Activated CD4-positive, alpha-beta T cell treated with anti-CD3 and anti-CD28 coated beads, Interleukin-2, amount 10 ng/mL, durations not matched to agents 24 days and 14 days (primary cell): Measurements from ENCODE around the gene EBF4. TPM values are rescaled to one million over a fixed set of nuclear protein-coding genes. Genes with fewer than 3 reads are reported as not detected.
"Not testable (repeated sequence)": the region's sequence is repeated elsewhere in the genome, so short reads cannot be mapped to it uniquely, and the experiment has no call there.

ENCODE experiments used
- DNase-seq: peaks from one replicate; pipeline ENCODE4 v3.0.0; 2022
- H3K27ac Mint-ChIP-seq: one replicate; pipeline ENCODE4 v1.8.0; 2022; ENCODE audit warnings: mild to moderate bottlenecking, mixed read lengths
- H3K27me3 Mint-ChIP-seq: one replicate; pipeline ENCODE4 v1.8.0; 2022; ENCODE audit warnings: mixed read lengths
- H3K36me3 Mint-ChIP-seq: one replicate; pipeline ENCODE4 v1.8.0; 2022; ENCODE audit warnings: low read depth, mild to moderate bottlenecking, mixed read lengths
- H3K4me1 Mint-ChIP-seq: one replicate; pipeline ENCODE4 v1.8.0; 2021; ENCODE audit warnings: mixed read lengths
- H3K4me3 Mint-ChIP-seq: one replicate; pipeline ENCODE4 v1.8.0; 2022; ENCODE audit warnings: mild to moderate bottlenecking, moderate library complexity, mixed read lengths
- H3K9me3 Mint-ChIP-seq: one replicate; pipeline ENCODE4 v1.8.0; 2021; ENCODE audit warnings: mixed read lengths
- intact Hi-C: fragments of 100-400 bp; cut with micrococcal nuclease; formaldehyde crosslinking; loops from one replicate; pipeline ENCODE4 v1.15.1; 2023
- total RNA-seq: library from RNA; stranded (reverse); gene quantifications from 2 replicates; pipeline ENCODE4 v1.2.3, GENCODE V29; 2022

EBF4 gene
- total RNA-seq, 1 donor from 2014 or later, result 7.6 TPM

- DNase-seq, result no peak
- H3K27me3 Mint-ChIP-seq, result no peaks in the 10 kb centered on the region
- H3K4me3 Mint-ChIP-seq, result no peak overlapping the region
- H3K27ac Mint-ChIP-seq, result peak overlapping the region; percentile 45
- peaks cover 42% of the 10 kb centered on the region for H3K4me1 Mint-ChIP-seq
- intact Hi-C loops, result no loop called here
- no peaks in the 10 kb centered on the region for H3K9me3 Mint-ChIP-seq
- peaks cover 74% of the 10 kb centered on the region for H3K36me3 Mint-ChIP-seq
Observed at GRCh38 chr20:2658414-2659354, 33.9 kb upstream of the EBF4 start.

GRCh38 chr20:2659547-2659946 is 33.0 kb upstream of the EBF4 start:
- no peaks in the 10 kb centered on the region for H3K27me3 Mint-ChIP-seq
- peaks cover 3% of the 10 kb centered on the region for H3K9me3 Mint-ChIP-seq
- no peak overlapping the region for H3K27ac Mint-ChIP-seq
- peaks cover 68% of the 10 kb centered on the region for H3K36me3 Mint-ChIP-seq
- no peak for DNase-seq
- H3K4me3 Mint-ChIP-seq, result no peak overlapping the region
- intact Hi-C loops, result no loop called here
- peaks cover 37% of the 10 kb centered on the region for H3K4me1 Mint-ChIP-seq

GRCh38 chr20:2663364-2663886 is 29.2 kb upstream of the EBF4 start:
- peak; percentile 61 for DNase-seq
- Mint-ChIP-seq H3K27ac (peak overlapping the region; percentile 94), H3K9me3 (peaks cover 3% of the 10 kb centered on the region), H3K4me3 (peak overlapping the region; percentile 85), H3K36me3 (peaks cover 31% of the 10 kb centered on the region), H3K27me3 (peaks cover under 1% of the 10 kb centered on the region), H3K4me1 (peaks cover 15% of the 10 kb centered on the region)
- intact Hi-C loops, result no loop called here

GRCh38 chr20:2663887-2664719 is 28.5 kb upstream of the EBF4 start, which contains the start of gene IDH3B:
IDH3B (minus strand) TSS chr20:2664216; CDS start chr20:2664188, 28 bp downstream.
- peaks cover 3% of the 10 kb centered on the region for H3K9me3 Mint-ChIP-seq
- DNase-seq, result peak; percentile 98
- H3K4me1 Mint-ChIP-seq, result peaks cover 15% of the 10 kb centered on the region
- H3K27me3 Mint-ChIP-seq, result peaks cover 5% of the 10 kb centered on the region
- H3K27ac Mint-ChIP-seq, result peak within 1 kb of the TSS; percentile 94
- H3K36me3 Mint-ChIP-seq, result peaks cover 24% of the 10 kb centered on the region
- intact Hi-C loops, result loop anchor here (1.0 kb wide), 1 partner anchor 12 kb away; the partner anchor contains the start of gene NOP56
- H3K4me3 Mint-ChIP-seq, result peak within 1 kb of the TSS; percentile 85

GRCh38 chr20:2671977-2672376 is 20.6 kb upstream of the EBF4 start:
- H3K4me1 Mint-ChIP-seq, result no peaks in the 10 kb centered on the region
- H3K9me3 Mint-ChIP-seq, result no peaks in the 10 kb centered on the region
- DNase-seq, result no peak
- H3K27me3 Mint-ChIP-seq, result peaks cover 12% of the 10 kb centered on the region
- H3K4me3 Mint-ChIP-seq, result no peak overlapping the region
- H3K27ac Mint-ChIP-seq, result no peak overlapping the region
- intact Hi-C loops, result no loop called here
- no peaks in the 10 kb centered on the region for H3K36me3 Mint-ChIP-seq

- no peak for DNase-seq
Observed at GRCh38 chr20:2672446-2672845, 20.1 kb upstream of the EBF4 start.

GRCh38 chr20:2673453-2673852 is 19.1 kb upstream of the EBF4 start:
- intact Hi-C loops, result no loop called here
- H3K9me3 Mint-ChIP-seq, result no peaks in the 10 kb centered on the region
- H3K36me3 Mint-ChIP-seq, result no peaks in the 10 kb centered on the region
- no peak overlapping the region for H3K4me3 Mint-ChIP-seq
- no peak overlapping the region for H3K27ac Mint-ChIP-seq
- no peaks in the 10 kb centered on the region for H3K4me1 Mint-ChIP-seq
- DNase-seq, result no peak
- peaks cover 14% of the 10 kb centered on the region for H3K27me3 Mint-ChIP-seq

More at GRCh38 chr20:2672446-2672845, 20.1 kb upstream of the EBF4 start:
- no peak overlapping the region for H3K27ac Mint-ChIP-seq
- H3K27me3 Mint-ChIP-seq, result peaks cover 12% of the 10 kb centered on the region
- H3K4me1 Mint-ChIP-seq, result no peaks in the 10 kb centered on the region
- intact Hi-C loops, result no loop called here
- H3K36me3 Mint-ChIP-seq, result no peaks in the 10 kb centered on the region
- H3K9me3 Mint-ChIP-seq, result no peaks in the 10 kb centered on the region
- no peak overlapping the region for H3K4me3 Mint-ChIP-seq

- no peaks in the 10 kb centered on the region for H3K36me3 Mint-ChIP-seq
- DNase-seq, result no peak
- H3K9me3 Mint-ChIP-seq, result no peaks in the 10 kb centered on the region
- no peak overlapping the region for H3K4me3 Mint-ChIP-seq
- peaks cover 1% of the 10 kb centered on the region for H3K4me1 Mint-ChIP-seq
- no peak overlapping the region for H3K27ac Mint-ChIP-seq
- intact Hi-C loops, result no loop called here
- H3K27me3 Mint-ChIP-seq, result peaks cover 28% of the 10 kb centered on the region
Observed at GRCh38 chr20:2680046-2680445, 12.5 kb upstream of the EBF4 start.

- H3K27ac Mint-ChIP-seq, intact Hi-C loops, H3K4me3 Mint-ChIP-seq, H3K4me1 Mint-ChIP-seq, H3K36me3 Mint-ChIP-seq, H3K9me3 Mint-ChIP-seq, DNase-seq: not testable (repeated sequence)
- peaks cover 28% of the 10 kb centered on the region for H3K27me3 Mint-ChIP-seq
Observed at GRCh38 chr20:2682040-2682439, 10.5 kb upstream of the EBF4 start.

- H3K27me3 Mint-ChIP-seq, result peaks cover 28% of the 10 kb centered on the region
- H3K36me3 Mint-ChIP-seq, DNase-seq, H3K4me3 Mint-ChIP-seq, H3K9me3 Mint-ChIP-seq, H3K27ac Mint-ChIP-seq: not testable (repeated sequence)
- H3K4me1 Mint-ChIP-seq, result peaks cover 18% of the 10 kb centered on the region
- intact Hi-C loops, result loop anchor here (5.0 kb wide), 1 partner anchor 317 kb away; no protein-coding TSS in a partner anchor
Observed at GRCh38 chr20:2684817-2685216, 7.8 kb upstream of the EBF4 start.

GRCh38 chr20:2687514-2687913 is 5.1 kb upstream of the EBF4 start:
- Mint-ChIP-seq H3K9me3 (no peaks in the 10 kb centered on the region), H3K4me1 (peaks cover 29% of the 10 kb centered on the region), H3K27me3 (peaks cover 36% of the 10 kb centered on the region), H3K4me3 (peak overlapping the region; percentile 56), H3K27ac (peak overlapping the region; percentile 63), H3K36me3 (peaks cover 6% of the 10 kb centered on the region)
- intact Hi-C loops, result loop anchor here (5.0 kb wide), 1 partner anchor 315 kb away; no protein-coding TSS in a partner anchor
- no peak for DNase-seq

GRCh38 chr20:2688041-2688591 is 4.5 kb upstream of the EBF4 start:
- peak; percentile 95 for DNase-seq
- Mint-ChIP-seq H3K9me3 (no peaks in the 10 kb centered on the region), H3K27ac (peak overlapping the region; percentile 78), H3K36me3 (peaks cover 6% of the 10 kb centered on the region), H3K4me3 (peak overlapping the region; percentile 56), H3K27me3 (peaks cover 32% of the 10 kb centered on the region), H3K4me1 (peaks cover 29% of the 10 kb centered on the region)
- intact Hi-C loops, result loop anchor here (1.0 to 5.0 kb wide), 4 partner anchors 55 to 314 kb away; no protein-coding TSS in a partner anchor

- intact Hi-C loops, result loop anchor here (10.0 kb wide), 1 partner anchor 295 kb away; no protein-coding TSS in a partner anchor
- Mint-ChIP-seq H3K36me3 (peaks cover 6% of the 10 kb centered on the region), H3K4me1 (peaks cover 31% of the 10 kb centered on the region), H3K27me3 (peaks cover 41% of the 10 kb centered on the region), H3K9me3 (no peaks in the 10 kb centered on the region), H3K27ac (no peak overlapping the region), H3K4me3 (no peak overlapping the region)
- DNase-seq, result no peak
Observed at GRCh38 chr20:2690213-2690612, 2.4 kb upstream of the EBF4 start.
